Measurements from ENCODE around the gene COLGALT1.

DNA sequence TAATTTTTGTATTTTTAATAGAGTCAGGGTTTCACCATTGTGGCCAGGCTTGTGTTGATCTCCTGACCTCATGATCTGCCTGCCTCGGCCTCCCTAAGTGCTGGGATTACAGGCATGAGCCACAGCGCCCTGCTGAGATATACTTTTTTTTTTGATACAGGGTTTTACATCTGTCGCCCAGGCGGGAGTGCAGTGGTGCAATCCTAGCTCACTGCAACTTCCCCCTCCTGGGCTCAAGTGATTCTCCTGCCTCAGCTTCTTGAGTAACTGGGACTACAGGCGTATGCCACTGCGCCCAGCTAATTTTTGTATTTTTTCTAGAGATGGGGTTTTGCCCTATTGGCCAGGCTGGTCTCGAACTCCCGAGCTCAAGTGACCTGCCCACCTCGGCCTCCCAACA lies 2.0 kb downstream of the COLGALT1 start:
- TF ChIP-seq CTCF (conservative IDR thresholded peaks at IDR 0.05; ENCODE audit: low read length) (no peak), EZH2phosphoT487 (IDR thresholded peaks at IDR 0.05; ENCODE audit: borderline replicate concordance, low read depth, low read length) (no peak)

All from OCI-LY7 (cell line).